Neutrophil (primary cell): ENCODE measurements around the gene KRT84.
"Not testable (repeated sequence)": the region's sequence is repeated elsewhere in the genome, so short reads cannot be mapped to it uniquely, and the experiment has no call there.

ENCODE experiments used
- H3K27ac ChIP-seq: fragments of 200-600 bp; sonication (generic); 2 replicates; pipeline ENCODE4 v1.5.1; 2016; ENCODE audit warnings: mild to moderate bottlenecking, moderate library complexity
- H3K27me3 ChIP-seq: fragments of 200-600 bp; sonication (generic); 2 replicates; pipeline ENCODE4 v1.6.0; 2016; ENCODE audit warnings: mild to moderate bottlenecking
- H3K36me3 ChIP-seq: fragments of 200-600 bp; sonication (generic); 2 replicates; pipeline ENCODE4 v1.5.1; 2017
- H3K4me1 ChIP-seq, 2 experiments: fragments of 200-600 bp in 1 of 2; sonication (generic) in 1 of 2; 1 replicate in 1 of 2; 2 replicates in 1 of 2; pipeline versions ENCODE4 v1.5.1 to v1.6.1; 2013 to 2016; ENCODE audit warnings: low read depth in 1 of 2, low read length in 1 of 2, mild to moderate bottlenecking in 1 of 2, moderate library complexity in 1 of 2; ENCODE audit not compliant: control insufficient read depth in 1 of 2, insufficient read depth in 1 of 2
- H3K4me3 ChIP-seq, 2 experiments: fragments of 200-600 bp in 1 of 2; sonication (generic) in 1 of 2; 1 replicate in 1 of 2; 2 replicates in 1 of 2; pipeline ENCODE4 v1.5.1; 2013 to 2016; ENCODE audit warnings: low read depth in 1 of 2, low read length in 1 of 2, mild to moderate bottlenecking in 1 of 2, moderate library complexity in 1 of 2
- H3K9me3 ChIP-seq: fragments of 200-600 bp; sonication (generic); 2 replicates; pipeline ENCODE4 v1.5.1; 2016
- CTCF ChIP-seq: fragments of 200-600 bp; sonication (generic); IDR thresholded peaks from 2 replicates; pipeline ENCODE4 v1.5.1; 2016; ENCODE audit warnings: antibody characterized with exemption

The KRT84 gene

GRCh38 chr12:52350021-52350620 lies 35.3 kb downstream of the KRT84 start:
- Histone ChIP-seq H3K27me3 (peaks cover 27% of the 10 kb centered on the region), H3K4me1 (no peaks in the 10 kb centered on the region), H3K9me3 (no peaks in the 10 kb centered on the region), H3K27ac (no peak overlapping the region), H3K36me3 (no peaks in the 10 kb centered on the region), H3K4me3 (no peak overlapping the region)
- TF ChIP-seq CTCF, result no peak

GRCh38 chr12:52349196-52349595 lies 36.3 kb downstream of the KRT84 start:
- H3K4me1 ChIP-seq, result no peaks in the 10 kb centered on the region
- no peaks in the 10 kb centered on the region for H3K9me3 ChIP-seq
- H3K36me3 ChIP-seq, result no peaks in the 10 kb centered on the region
- H3K4me3 ChIP-seq, result no peak overlapping the region
- TF ChIP-seq CTCF, result no peak
- H3K27ac ChIP-seq, result no peak overlapping the region
- H3K27me3 ChIP-seq, result peaks cover 27% of the 10 kb centered on the region

GRCh38 chr12:52347551-52348510 lies 37.6 kb downstream of the KRT84 start:
- H3K36me3 ChIP-seq, result no peaks in the 10 kb centered on the region
- no peak for TF ChIP-seq CTCF
- no peak overlapping the region for H3K4me3 ChIP-seq
- no peaks in the 10 kb centered on the region for H3K4me1 ChIP-seq
- H3K27ac ChIP-seq, result no peak overlapping the region
- no peaks in the 10 kb centered on the region for H3K9me3 ChIP-seq
- H3K27me3 ChIP-seq, result peaks cover 18% of the 10 kb centered on the region

- Histone ChIP-seq H3K4me1 (no peaks in the 10 kb centered on the region), H3K27me3 (peaks cover 21% of the 10 kb centered on the region), H3K27ac (no peak overlapping the region), H3K4me3 (no peak overlapping the region), H3K9me3 (no peaks in the 10 kb centered on the region), H3K36me3 (no peaks in the 10 kb centered on the region)
- no peak for TF ChIP-seq CTCF
These were observed 38.4 kb downstream of the KRT84 start for GRCh38 chr12:52347016-52347415.

- TF ChIP-seq CTCF, result no peak
- Histone ChIP-seq H3K4me3 (no peak overlapping the region), H3K27me3 (peaks cover 21% of the 10 kb centered on the region), H3K9me3 (no peaks in the 10 kb centered on the region), H3K4me1 (no peaks in the 10 kb centered on the region), H3K27ac (no peak overlapping the region), H3K36me3 (no peaks in the 10 kb centered on the region)
These were observed 38.9 kb downstream of the KRT84 start for GRCh38 chr12:52346593-52346992.

- not testable (repeated sequence) for H3K27ac ChIP-seq, H3K36me3 ChIP-seq, H3K9me3 ChIP-seq, H3K4me3 ChIP-seq, H3K4me1 ChIP-seq
- H3K27me3 ChIP-seq, result peaks cover 12% of the 10 kb centered on the region
These were observed 40.4 kb downstream of the KRT84 start for GRCh38 chr12:52345041-52345440.
